Bone marrow (tissue), 2 donors: ENCODE measurements around the gene STYXL1.
"Not testable (repeated sequence)": the region's sequence is repeated elsewhere in the genome, so short reads cannot be mapped to it uniquely, and the experiment has no call there.

Experiments used
- DNase-seq, 2 donors: peaks; one replicate each; lab custom pipeline; 2025; lab: John Stamatoyannopoulos, UW

STYXL1 gene

GRCh38 chr7:76029682-76030081, 18.1 kb downstream of the STYXL1 start:
- not testable (repeated sequence) for DNase-seq

- peak in 1 of 2 donors; percentile 69 for DNase-seq
Observed at GRCh38 chr7:76023002-76023401, 24.8 kb downstream of the STYXL1 start.

- no peak for DNase-seq
Observed at GRCh38 chr7:76022026-76022780, 25.6 kb downstream of the STYXL1 start.

- peak; percentile 20 to 57 for DNase-seq
Observed at GRCh38 chr7:76020031-76020714, 27.6 kb downstream of the STYXL1 start.

GRCh38 chr7:76018520-76018919, 29.3 kb downstream of the STYXL1 start:
- not testable (repeated sequence) for DNase-seq

- DNase-seq, result no peak
Observed at GRCh38 chr7:76016191-76016947, 31.4 kb downstream of the STYXL1 start.

GRCh38 chr7:76011442-76011861, 36.3 kb downstream of the STYXL1 start:
- no peak for DNase-seq

- no peak for DNase-seq
Observed at GRCh38 chr7:76009672-76010600, 37.9 kb downstream of the STYXL1 start.

GRCh38 chr7:76008156-76008687, 39.6 kb downstream of the STYXL1 start:
- no peak for DNase-seq

- not testable (repeated sequence) for DNase-seq
Observed at GRCh38 chr7:76005004-76005403, 42.8 kb downstream of the STYXL1 start.

- DNase-seq, result no peak
Observed at GRCh38 chr7:76003351-76003750, 44.4 kb downstream of the STYXL1 start.

GRCh38 chr7:76002822-76003221, 45.0 kb downstream of the STYXL1 start:
- DNase-seq, result no peak

GRCh38 chr7:76002139-76002538, 45.7 kb downstream of the STYXL1 start:
- no peak for DNase-seq

- no peak for DNase-seq
Observed at GRCh38 chr7:76000566-76000965, 47.2 kb downstream of the STYXL1 start.

- no peak for DNase-seq
Observed at GRCh38 chr7:75998038-75998437, 49.8 kb downstream of the STYXL1 start.

GRCh38 chr7:75996476-75996875, 51.3 kb downstream of the STYXL1 start:
- no peak for DNase-seq

- DNase-seq, result no peak
Observed at GRCh38 chr7:75995996-75996395, 51.8 kb downstream of the STYXL1 start.

GRCh38 chr7:75995052-75995471, 52.7 kb downstream of the STYXL1 start:
- DNase-seq, result no peak

GRCh38 chr7:75994388-75995051, 53.3 kb downstream of the STYXL1 start, which contains the start of gene TMEM120A:
TMEM120A (minus strand) TSS chr7:75994595; CDS start chr7:75994570, 25 bp downstream.
- peak; percentile 62 to 80 for DNase-seq

- DNase-seq, result peak in 1 of 2 donors; percentile 47
Observed at GRCh38 chr7:75993689-75994387, 54.0 kb downstream of the STYXL1 start.
